SK-N-SH (cell line): ENCODE results near the gene NSMCE1. TPM values are rescaled to one million over a fixed set of nuclear protein-coding genes. Genes with fewer than 3 reads are reported as not detected.

Experiments
- CTCF ChIA-PET: fragments of 300-600, 350-600 bp; formaldehyde crosslinking; extraction: SDS; loops from one replicate; lab custom pipeline; 2021; lab: Yijun Ruan, JAX
- POLR2A ChIA-PET: fragments of 350-600 bp; sonication (Branson Sonifier 250); formaldehyde crosslinking; extraction: SDS; loops from one replicate; lab custom pipeline; 2020; ENCODE audit warnings: antibody characterized with exemption, inconsistent platforms; lab: Yijun Ruan, JAX
- DNase-seq: peaks from one replicate; pipeline ENCODE4 v3.0.0; 2012
- H2AFZ ChIP-seq: fragments of 200-600 bp; sonication (generic); 2 replicates; pipeline ENCODE4 v1.8.1; 2016; ENCODE audit warnings: antibody characterized with exemption, mild to moderate bottlenecking, low read depth
- H3F3A ChIP-seq: fragments of 200-600 bp; sonication (generic); replicated peaks from 2 replicates; pipeline ENCODE3; 2016; ENCODE audit warnings: antibody characterized with exemption, mild to moderate bottlenecking; ENCODE audit not compliant: insufficient read depth
- H3K27ac ChIP-seq, 2 experiments: fragments of 200-500 bp in 1 of 2; fragments of 200-600 bp in 1 of 2; sonication (Bioruptor generic) in 1 of 2; sonication (generic), shearing (Covaris generic) in 1 of 2; 2 replicates each; pipeline versions ENCODE4 v1.5.1 to v1.6.1; 2014 to 2016; ENCODE audit warnings: low read depth in 2 of 2, inconsistent platforms in 1 of 2, low read length in 1 of 2, mild to moderate bottlenecking in 1 of 2, mixed read lengths in 1 of 2
- H3K27me3 ChIP-seq: fragments of 200-600 bp; sonication (generic), shearing (Covaris generic); 2 replicates; pipeline ENCODE4 v1.6.1; 2016; ENCODE audit warnings: mixed run types; ENCODE audit not compliant: insufficient read depth
- H3K36me3 ChIP-seq, 2 experiments: fragments of 200-500 bp in 1 of 2; fragments of 200-600 bp in 1 of 2; sonication (Bioruptor generic) in 1 of 2; sonication (generic) in 1 of 2; replicated peaks in 1 of 2; 2 replicates each; pipeline versions ENCODE3 to v1.5.1; 2014 to 2016; ENCODE audit warnings: low read length in 1 of 2, mild to moderate bottlenecking in 1 of 2; ENCODE audit not compliant: insufficient read depth in 2 of 2, control insufficient read depth in 1 of 2
- H3K4me1 ChIP-seq, 2 experiments: fragments of 200-500 bp in 1 of 2; fragments of 200-600 bp in 1 of 2; sonication (Bioruptor generic) in 1 of 2; sonication (generic), shearing (Covaris generic) in 1 of 2; 2 replicates each; pipeline versions ENCODE4 v1.5.1 to v1.6.1; 2014 to 2016; ENCODE audit warnings: low read depth in 1 of 2, low read length in 1 of 2, mixed run types in 1 of 2; ENCODE audit not compliant: insufficient read depth in 2 of 2, control insufficient read depth in 1 of 2
- H3K4me2 ChIP-seq: fragments of 200-600 bp; sonication (generic), shearing (Covaris generic); 2 replicates; pipeline ENCODE4 v1.6.1; 2017; ENCODE audit warnings: mixed run types
- H3K4me3 ChIP-seq, 2 experiments: fragments of 200-500 bp in 1 of 2; fragments of 200-600 bp in 1 of 2; sonication (Bioruptor generic) in 1 of 2; sonication (generic), shearing (Covaris generic) in 1 of 2; 2 replicates each; pipeline versions ENCODE4 v1.5.1 to v1.8.1; 2014 to 2016; ENCODE audit warnings: low read depth in 2 of 2, inconsistent platforms in 1 of 2, low read length in 1 of 2, mild to moderate bottlenecking in 1 of 2, mixed read lengths in 1 of 2, moderate library complexity in 1 of 2
- H3K79me2 ChIP-seq: fragments of 200-600 bp; sonication (generic); 2 replicates; pipeline ENCODE4 v1.8.1; 2017; ENCODE audit warnings: mild to moderate bottlenecking; ENCODE audit not compliant: insufficient read depth
- H3K9ac ChIP-seq: fragments of 200-600 bp; sonication (generic); 2 replicates; pipeline ENCODE4 v1.6.1; 2017; ENCODE audit warnings: mixed run types
- H3K9me2 ChIP-seq: fragments of 200-600 bp; sonication (generic); 2 replicates; pipeline ENCODE4 v1.6.1; 2017; ENCODE audit warnings: mixed run types
- H3K9me3 ChIP-seq: fragments of 200-600 bp; sonication (generic); 2 replicates; pipeline ENCODE4 v1.6.1; 2017; ENCODE audit warnings: mixed run types, mild to moderate bottlenecking, moderate library complexity
- H4K20me1 ChIP-seq: fragments of 200-600 bp; sonication (generic); 2 replicates; pipeline ENCODE4 v1.6.1; 2017; ENCODE audit warnings: mild to moderate bottlenecking, mixed run types; ENCODE audit not compliant: insufficient read depth
- EZH2phosphoT487 ChIP-seq: fragments of 200-600 bp; sonication (generic); IDR thresholded peaks from 2 replicates; pipeline ENCODE4 v1.6.1; 2017; ENCODE audit warnings: low read depth, mixed run types, mild to moderate bottlenecking, antibody characterized with exemption, moderate library complexity, borderline replicate concordance
- FOXM1 ChIP-seq: IDR thresholded peaks from 2 replicates; pipeline ENCODE4 v1.4.0; 2012; ENCODE audit warnings: low read depth, mild to moderate bottlenecking
- GABPA ChIP-seq: IDR thresholded peaks from 2 replicates; pipeline ENCODE4 v1.4.0; 2012; ENCODE audit warnings: low read depth, mild to moderate bottlenecking
- GATA2 ChIP-seq: sonication (generic); formaldehyde crosslinking; IDR thresholded peaks from 2 replicates; pipeline ENCODE4 v1.5.0; 2020; ENCODE audit warnings: mild to moderate bottlenecking, missing genetic modification reagents
- MEF2A ChIP-seq: IDR thresholded peaks from 2 replicates; pipeline ENCODE4 v1.4.0; 2012; ENCODE audit warnings: low read depth, borderline replicate concordance
- NRF1 ChIP-seq: IDR thresholded peaks from 2 replicates; pipeline ENCODE4 v1.6.1; 2012; ENCODE audit warnings: low read depth, mild to moderate bottlenecking, low read length
- POLR2AphosphoS5 ChIP-seq: IDR thresholded peaks from 2 replicates; pipeline ENCODE4 v1.6.1; 2012; ENCODE audit warnings: low read depth, low read length
- SMC3 ChIP-seq: IDR thresholded peaks from 2 replicates; pipeline ENCODE4 v1.6.1; 2012; ENCODE audit warnings: low read depth, low read length, improper control_type of control experiment
- TAF1 ChIP-seq: IDR thresholded peaks from 2 replicates; pipeline ENCODE4 v1.6.1; 2012; ENCODE audit warnings: low read depth, mild to moderate bottlenecking, low read length, moderate library complexity, borderline replicate concordance
- USF2 ChIP-seq: fragments of 150-350 bp; IDR thresholded peaks from 2 replicates; pipeline ENCODE4 v1.6.1; 2017; ENCODE audit warnings: antibody characterized with exemption, low read length, low read depth, borderline replicate concordance
- WGBS: methylation state at CpG from one replicate; pipeline ENCODE4 v1.1.6; 2017; ENCODE audit warnings: low lambda C conversion rate; 5-methylcytosine and 5-hydroxymethylcytosine counted together
- polyA plus RNA-seq, 3 experiments: library from polyadenylated mRNA; depleted of rRNA; stranded (reverse); fragments of >200 nt; gene quantifications; 2 replicates each; pipeline ENCODE4 v1.2.3, GENCODE V29; 2012

The NSMCE1 gene
- polyA plus RNA-seq, 1 of the 3 experiments (the other 2 are of a cell fraction) = 39.8 TPM

- 70% methylated on average over 22 of the region's 30 CpGs for WGBS
- H3K9ac ChIP-seq = no peak overlapping the region
- DNase-seq = peak; percentile 51
- H3K9me2 ChIP-seq = no peaks in the 10 kb centered on the region
- CTCF ChIA-PET = interaction anchor here (0.8 to 7.9 kb wide), 5 partner anchors 11 to 145 kb away, joined by 3 to 66 read pairs (median 3); no protein-coding TSS in a partner anchor
- no peak overlapping the region for H3K4me3 ChIP-seq
- H3K27ac ChIP-seq = peak overlapping the region in 1 of 2 experiments; percentile 7; a peak in 2 of 4 replicates
- POLR2A ChIA-PET = interaction anchor here (0.8 to 1.3 kb wide), 3 partner anchors 19 to 113 kb away, joined by 3 to 4 read pairs (median 4); partner anchors contain the start of genes KDM8 and NSMCE1
- no peaks in the 10 kb centered on the region for H3K27me3 ChIP-seq
- H3F3A ChIP-seq = no peaks in the 10 kb centered on the region
- H3K4me1 ChIP-seq = peaks cover 0 to 19% of the 10 kb centered on the region in 2 experiments; a peak in 1 of 4 replicates
- H2AFZ ChIP-seq = no peak overlapping the region
- peaks cover 0 to 13% of the 10 kb centered on the region in 2 experiments for H3K36me3 ChIP-seq
- H3K9me3 ChIP-seq = no peaks in the 10 kb centered on the region
- peak; percentile 27; the same call in 1 of the 2 replicates for TF ChIP-seq GATA2 (CRISPR knock-in tag)
- TF ChIP-seq SMC3 = no peak
- no peak for TF ChIP-seq FOXM1
- TF ChIP-seq MEF2A = no peak
- H3K79me2 ChIP-seq = no peaks in the 10 kb centered on the region
- H3K4me2 ChIP-seq = no peak overlapping the region
- H4K20me1 ChIP-seq = no peaks in the 10 kb centered on the region
Measured at GRCh38 chr16:27222249-27223225, 46.0 kb downstream of the NSMCE1 start.

GRCh38 chr16:27221576-27222248 is 46.9 kb downstream of the NSMCE1 start:
- POLR2A ChIA-PET = interaction anchor here (0.8 to 1.3 kb wide), 3 partner anchors 18 to 112 kb away, joined by 3 to 4 read pairs (median 4); partner anchors contain the start of genes KDM8 and NSMCE1
- Histone ChIP-seq H3K79me2 (no peaks in the 10 kb centered on the region), H3K9me2 (no peaks in the 10 kb centered on the region), H3K4me3 (no peak overlapping the region), H3K9ac (no peak overlapping the region), H2AFZ (no peak overlapping the region), H3K9me3 (no peaks in the 10 kb centered on the region), H3F3A (no peaks in the 10 kb centered on the region), H3K4me2 (no peak overlapping the region), H3K27ac (peak overlapping the region in 1 of 2 experiments; percentile 7; a peak in 2 of 4 replicates), H3K36me3 (peaks cover 0 to 13% of the 10 kb centered on the region in 2 experiments), H3K27me3 (no peaks in the 10 kb centered on the region), H3K4me1 (peaks cover 0 to 19% of the 10 kb centered on the region in 2 experiments; a peak in 1 of 4 replicates), H4K20me1 (no peaks in the 10 kb centered on the region)
- CTCF ChIA-PET = interaction anchor here (1.0 to 7.9 kb wide), 4 partner anchors 11 to 112 kb away, joined by 3 to 66 read pairs (median 3); no protein-coding TSS in a partner anchor
- DNase-seq = no peak
- TF ChIP-seq POLR2AphosphoS5 (no peak), USF2 (no peak), TAF1 (no peak), EZH2phosphoT487 (no peak), NRF1 (no peak), GABPA (no peak)
- WGBS = 91% methylated on average over 6 of the region's 8 CpGs
